Myocyte (in vitro differentiated cells): ENCODE results near the gene RNASE13. TPM values are rescaled to one million over a fixed set of nuclear protein-coding genes. Genes with fewer than 3 reads are reported as not detected.
A peak's percentile ranks its signal among the peaks of the same experiment; 100 is the strongest.

Experiments
- DNase-seq: peaks from one replicate; pipeline ENCODE4 v3.0.0-alpha.2; 2012; ENCODE audit warnings: low read depth
- total RNA-seq: library from RNA; depleted of rRNA; stranded (reverse); fragments of >200 nt; gene quantifications from 2 replicates; pipeline ENCODE4 v1.2.3, GENCODE V29; 2014

RNASE13 gene
- total RNA-seq, 1 donor from 2014 or later, result not detected

GRCh38 chr14:21066882-21067502 is 32.4 kb upstream of the RNASE13 start:
- DNase-seq, result no peak

- DNase-seq, result peak; percentile 68
Observed at GRCh38 chr14:21063479-21063878, 28.9 kb upstream of the RNASE13 start.

GRCh38 chr14:21061347-21061668 is 26.7 kb upstream of the RNASE13 start:
- no peak for DNase-seq

GRCh38 chr14:21060614-21061346 is 26.2 kb upstream of the RNASE13 start:
- no peak for DNase-seq

GRCh38 chr14:21059842-21060613 is 25.4 kb upstream of the RNASE13 start:
- DNase-seq, result no peak

GRCh38 chr14:21058903-21059302 is 24.3 kb upstream of the RNASE13 start:
- DNase-seq, result no peak

- DNase-seq, result peak; percentile 47
Observed at GRCh38 chr14:21057803-21058675, 23.4 kb upstream of the RNASE13 start, which contains the start of gene RNASE8. Gene RNASE8 (plus strand): TSS chr14:21057822. CDS start chr14:21057893, 71 bp downstream.

GRCh38 chr14:21056520-21057163 is 22.0 kb upstream of the RNASE13 start:
- DNase-seq, result peak; percentile 35

- no peak for DNase-seq
Observed at GRCh38 chr14:21055432-21056117, 21.0 kb upstream of the RNASE13 start.

- DNase-seq, result no peak
Observed at GRCh38 chr14:21054768-21055145, 20.1 kb upstream of the RNASE13 start.

GRCh38 chr14:21054123-21054767 is 19.6 kb upstream of the RNASE13 start:
- no peak for DNase-seq

GRCh38 chr14:21053184-21054122 is 18.8 kb upstream of the RNASE13 start:
- no peak for DNase-seq

- DNase-seq, result no peak
Observed at GRCh38 chr14:21050597-21050996, 16.0 kb upstream of the RNASE13 start.

GRCh38 chr14:21049271-21049673 is 14.7 kb upstream of the RNASE13 start:
- DNase-seq, result no peak

GRCh38 chr14:21048638-21049037 is 14.0 kb upstream of the RNASE13 start:
- no peak for DNase-seq

- DNase-seq, result no peak
Observed at GRCh38 chr14:21047378-21047781, 12.8 kb upstream of the RNASE13 start.

- DNase-seq, result no peak
Observed at GRCh38 chr14:21043974-21044618, 9.5 kb upstream of the RNASE13 start.

- no peak for DNase-seq
Observed at GRCh38 chr14:21043387-21043973, 8.9 kb upstream of the RNASE13 start.
